GM18858 (cell line): ENCODE results near the gene TNFRSF18.
"Not testable (repeated sequence)": the region's sequence is repeated elsewhere in the genome, so short reads cannot be mapped to it uniquely, and the experiment has no call there.

Source experiments
- ATAC-seq: cut with Tn5 transposase; IDR thresholded peaks from one replicate; pipeline ENCODE4 v1.9.1; 2021; ENCODE audit not compliant: unreplicated experiment

The TNFRSF18 gene

DNA sequence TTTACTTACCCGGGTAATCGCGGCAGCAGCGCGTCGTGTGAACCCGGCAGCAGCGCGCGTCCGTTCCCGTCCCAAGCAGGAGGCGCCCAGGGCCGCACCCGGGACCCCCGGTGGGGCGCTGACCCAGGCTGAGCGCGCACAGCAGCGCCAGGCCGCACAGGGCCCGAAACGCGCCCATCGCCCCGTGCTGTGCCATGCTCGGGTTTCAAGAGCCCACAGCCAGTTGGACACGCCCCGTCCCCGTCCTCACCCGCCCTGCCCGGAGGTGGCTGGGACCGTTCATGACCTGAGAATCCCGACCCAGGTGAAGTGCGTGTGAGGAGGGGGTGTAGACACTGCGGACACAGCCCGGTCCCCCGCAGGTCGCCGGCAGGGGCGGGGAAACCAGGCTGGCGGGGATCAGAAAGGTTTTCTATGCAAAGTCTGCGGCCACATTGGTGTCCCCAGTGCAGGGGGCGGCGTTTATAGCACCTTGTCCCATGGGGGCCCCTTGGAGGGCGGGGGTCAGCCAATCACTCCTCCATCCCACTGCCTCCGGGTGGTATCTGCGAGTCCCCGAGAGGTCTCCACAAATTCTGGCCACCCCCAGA lies at the start of gene TNFRSF18:
Gene TNFRSF18, minus strand, starts transcription at position 217 of the 590 bp plus-strand sequence. Its CDS starts 21 bp downstream, at position 196.
- ATAC-seq = no peak

DNA sequence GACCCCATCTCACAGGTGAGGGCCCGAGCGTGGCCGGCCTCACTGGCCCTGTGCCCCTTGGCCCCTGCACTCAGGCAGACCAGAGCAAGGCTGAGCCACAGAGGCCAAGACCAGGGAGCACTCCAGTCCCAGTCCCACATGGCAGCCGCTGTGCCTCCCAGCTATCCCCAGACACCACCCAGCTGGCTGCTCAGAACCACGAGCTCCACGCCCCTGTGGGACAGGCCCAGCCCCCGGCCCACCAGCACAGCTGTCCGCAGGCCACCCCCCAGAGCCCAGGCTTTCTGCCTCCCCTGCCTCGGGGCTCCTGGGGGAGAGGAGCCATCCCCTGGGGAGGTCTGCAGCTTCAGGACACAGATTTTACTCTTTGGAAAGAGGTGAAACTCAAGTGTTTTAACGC lies 49.2 kb upstream of the TNFRSF18 start:
- ATAC-seq = no peak

GRCh38 chr1:1255078-1255477 lies 48.7 kb upstream of the TNFRSF18 start:
- no peak for ATAC-seq

- no peak for ATAC-seq
Measured at GRCh38 chr1:1254667-1254998, 48.2 kb upstream of the TNFRSF18 start.

GRCh38 chr1:1253972-1254666 lies 47.7 kb upstream of the TNFRSF18 start:
- ATAC-seq = no peak

GRCh38 chr1:1253314-1253713 lies 46.9 kb upstream of the TNFRSF18 start:
- ATAC-seq = no peak

GRCh38 chr1:1250786-1251284 lies 44.4 kb upstream of the TNFRSF18 start:
- no peak for ATAC-seq

GRCh38 chr1:1248009-1248913 lies 41.9 kb upstream of the TNFRSF18 start:
- ATAC-seq = not testable (repeated sequence)

- no peak for ATAC-seq
Measured at GRCh38 chr1:1247341-1247913, 41.0 kb upstream of the TNFRSF18 start.

- no peak for ATAC-seq
Measured at GRCh38 chr1:1246577-1247340, 40.4 kb upstream of the TNFRSF18 start, which contains the start of gene C1QTNF12. TSS of gene C1QTNF12 (minus strand) at chr1:1246722. CDS start at chr1:1246690, 32 bp downstream.

- no peak for ATAC-seq
Measured at GRCh38 chr1:1245817-1246576, 39.6 kb upstream of the TNFRSF18 start.

DNA sequence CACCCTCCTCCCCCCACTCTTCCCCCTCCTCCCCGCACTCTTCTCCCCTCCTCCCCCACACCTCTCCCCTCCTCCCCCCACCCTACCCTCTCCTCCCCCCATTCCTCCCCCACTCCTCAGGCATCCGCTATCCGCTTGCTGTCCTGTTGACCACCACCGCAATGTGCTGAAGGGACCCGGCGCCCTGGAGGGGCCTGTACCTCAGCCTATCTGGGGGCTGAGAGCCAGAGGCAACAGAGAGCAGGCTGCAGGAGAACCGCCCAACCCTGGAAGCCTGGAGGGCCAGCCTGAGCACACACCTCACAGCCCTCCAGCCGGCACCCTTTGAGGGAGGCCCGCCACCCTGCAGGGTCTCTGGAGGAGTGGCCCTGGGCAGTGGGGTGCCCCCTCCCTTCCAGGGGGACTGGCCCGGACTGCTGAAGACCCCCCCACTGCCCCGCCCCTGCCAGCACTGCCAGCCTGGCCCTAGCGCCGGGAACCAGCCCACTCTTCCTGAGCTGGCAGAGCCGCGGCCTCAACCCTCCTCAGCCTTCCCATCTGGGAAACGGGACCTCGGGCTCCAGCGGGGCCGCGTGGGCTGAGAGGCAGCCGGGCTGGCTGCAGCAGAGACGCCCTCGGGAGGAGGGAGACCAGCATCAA lies 38.9 kb upstream of the TNFRSF18 start:
- no peak for ATAC-seq

DNA sequence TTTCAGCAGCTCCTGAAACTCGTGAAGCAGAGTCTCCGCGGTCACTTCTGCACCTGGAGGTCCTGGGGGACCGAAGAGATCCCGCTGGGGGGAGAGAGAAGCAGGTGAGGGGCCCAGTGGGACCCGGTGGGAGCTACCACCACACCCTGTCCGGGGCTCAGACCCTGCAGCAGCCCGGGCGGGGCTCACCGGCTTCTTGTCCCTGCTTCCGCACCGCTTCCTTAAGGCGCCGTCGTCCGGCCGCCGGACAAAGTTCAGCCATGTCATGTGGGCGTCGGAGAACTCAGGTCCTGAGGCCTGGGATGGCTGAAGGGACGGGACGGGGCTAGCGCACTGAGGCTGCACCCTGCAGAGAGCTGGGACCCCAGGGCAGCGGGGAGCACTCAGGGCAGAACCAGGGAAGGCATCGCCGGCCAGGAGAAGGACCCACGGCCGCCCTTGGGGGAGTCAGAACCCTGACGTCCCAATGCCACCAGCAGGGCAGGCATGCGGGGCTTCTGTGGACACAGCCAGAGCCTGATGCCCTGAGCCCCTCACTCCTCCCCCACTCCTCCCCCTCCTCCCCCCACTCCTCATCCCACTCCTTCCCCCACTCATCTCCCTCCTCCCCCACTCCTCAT lies 37.9 kb upstream of the TNFRSF18 start:
- ATAC-seq = no peak

DNA sequence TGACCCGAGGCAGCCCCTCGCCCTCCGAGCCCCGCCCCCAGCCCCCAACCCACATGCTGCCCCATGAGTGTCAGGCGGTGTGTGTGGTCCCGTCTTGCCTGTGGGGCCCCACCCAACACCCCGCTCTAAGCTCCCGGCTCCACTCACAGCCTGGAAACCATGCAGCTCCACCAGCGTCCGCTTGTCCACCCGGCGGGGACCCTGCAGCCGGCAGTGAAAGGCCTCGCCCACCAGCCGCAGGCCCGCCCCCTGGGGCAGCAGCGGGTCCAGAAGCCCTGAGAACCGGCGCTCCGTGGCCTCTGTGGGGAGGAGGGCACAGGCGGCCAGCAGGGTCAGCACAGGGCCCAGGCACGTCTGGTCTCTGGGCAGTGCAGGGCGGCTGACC lies 37.4 kb upstream of the TNFRSF18 start:
- ATAC-seq = no peak

DNA sequence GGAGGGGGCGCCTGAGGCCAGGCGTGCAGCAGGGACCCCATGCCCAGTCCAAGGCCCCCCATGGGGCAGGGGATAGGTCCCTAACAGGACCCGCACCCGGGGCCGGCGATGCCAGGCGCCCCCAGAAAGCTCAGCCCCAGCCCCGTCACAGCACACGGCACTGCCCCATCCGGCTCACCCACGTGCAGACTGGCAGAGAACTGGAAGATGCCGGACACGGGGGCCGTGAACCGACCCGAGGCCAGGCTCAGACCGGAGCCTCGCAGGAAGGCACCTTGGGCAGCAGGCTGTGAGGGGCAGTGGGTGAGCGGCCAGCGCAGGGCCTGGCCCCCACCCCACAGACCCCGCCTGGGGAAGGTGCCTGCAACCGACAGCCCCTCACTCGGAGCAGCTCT lies 36.9 kb upstream of the TNFRSF18 start:
- ATAC-seq = no peak

GRCh38 chr1:1242461-1243265 lies 36.3 kb upstream of the TNFRSF18 start:
- ATAC-seq = no peak

- ATAC-seq = no peak
Measured at GRCh38 chr1:1241588-1242219, 35.3 kb upstream of the TNFRSF18 start.
